ENCODE data around the gene CIART.

Gene CIART

DNA sequence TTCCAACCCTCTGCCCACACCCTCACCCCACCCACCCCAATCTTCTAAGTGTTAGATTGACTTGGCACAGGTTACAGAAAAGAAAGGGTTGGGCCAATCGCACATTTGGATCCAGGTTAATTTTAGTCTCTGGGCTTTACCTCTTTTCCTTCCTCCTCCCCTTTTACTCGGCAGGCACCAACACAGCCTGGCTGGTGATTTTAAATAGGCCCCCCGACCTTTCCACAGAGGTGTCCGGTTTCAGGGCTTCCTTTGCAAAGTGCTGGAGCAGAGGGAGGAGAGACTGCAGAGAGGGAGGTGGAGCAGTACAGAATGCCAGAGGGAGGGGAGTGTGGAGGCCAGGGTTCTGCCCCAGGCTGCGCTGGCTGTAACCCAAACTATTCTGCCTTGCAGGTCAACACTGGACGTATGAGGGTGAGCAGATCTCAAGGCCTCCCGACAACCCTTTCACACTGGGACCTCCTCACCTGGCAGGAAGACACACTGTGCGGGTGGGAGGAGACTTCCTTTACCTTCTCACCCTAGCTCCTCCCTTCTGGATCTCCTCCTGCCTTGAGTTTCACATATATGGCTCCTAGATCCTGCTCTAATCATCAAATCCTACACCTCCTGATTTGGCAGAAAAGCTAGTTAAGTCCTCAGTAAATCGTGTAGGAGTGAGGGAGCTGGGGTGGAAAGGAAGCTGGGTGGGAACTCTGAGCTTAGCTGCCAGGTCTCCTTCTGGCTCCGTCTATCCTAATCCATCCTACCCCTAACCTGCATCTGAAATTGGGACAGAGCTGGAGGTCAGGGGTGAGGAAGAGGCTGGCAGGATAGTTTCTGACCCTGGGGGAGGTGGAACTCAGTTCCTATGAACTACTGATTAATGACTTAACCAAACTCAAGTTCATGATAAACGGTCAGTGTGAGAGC lies 22.3 kb upstream of the CIART start:
- intact Hi-C loops (cut with DNase I; ENCODE audit: low total_unique reads) = no loop called here

DNA sequence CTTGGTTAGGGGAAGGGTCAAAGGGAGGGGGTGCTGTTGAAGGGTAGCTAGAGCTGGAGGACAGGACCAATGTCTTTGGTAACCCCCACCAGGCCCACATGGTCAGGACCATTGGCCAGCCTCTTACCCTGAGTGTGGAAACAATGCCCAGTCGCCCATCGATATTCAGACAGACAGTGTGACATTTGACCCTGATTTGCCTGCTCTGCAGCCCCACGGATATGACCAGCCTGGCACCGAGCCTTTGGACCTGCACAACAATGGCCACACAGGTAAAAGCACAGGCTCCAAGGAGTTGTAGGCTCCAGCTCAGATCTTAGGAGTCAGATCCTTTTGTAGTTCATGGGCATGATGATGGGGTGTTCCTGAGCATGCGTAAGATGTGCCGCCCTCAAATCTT lies 21.0 kb upstream of the CIART start:
- Histone ChIP-seq H3K27me3 (peaks cover 0 to 30% of the 10 kb centered on the region in 2 donors), H3K4me1 (peaks cover 0 to 7% (median 4%) of the 10 kb centered on the region in 4 donors), H3K9me3 (no peaks in the 10 kb centered on the region), H3K27ac (no peak overlapping the region), H3K36me3 (peaks cover 14 to 26% (median 23%) of the 10 kb centered on the region in 3 donors), H3K4me3 (no peak overlapping the region)
- intact Hi-C loops (cut with DNase I; ENCODE audit: low total_unique reads) = no loop called here
- no peak for TF ChIP-seq CTCF (IDR thresholded peaks at IDR 0.05)
- peak in 1 of 2 donors; percentile 12 for DNase-seq

More for the DNA sequence above, 22.3 kb upstream of the CIART start:
- H3K4me1 ChIP-seq = peaks cover 0 to 18% (median 13%) of the 10 kb centered on the region in 4 donors
- no peak for TF ChIP-seq CTCF (IDR thresholded peaks at IDR 0.05)
- no peaks in the 10 kb centered on the region for H3K9me3 ChIP-seq
- no peak for DNase-seq
- H3K27me3 ChIP-seq = peaks cover 0 to 30% of the 10 kb centered on the region in 2 donors
- no peak overlapping the region for H3K4me3 ChIP-seq
- H3K27ac ChIP-seq = no peak overlapping the region
- H3K36me3 ChIP-seq = peaks cover 0 to 12% (median 9%) of the 10 kb centered on the region in 3 donors

- H3K36me3 ChIP-seq = peaks cover 21 to 36% (median 26%) of the 10 kb centered on the region in 3 donors
- H3K27me3 ChIP-seq = peaks cover 0 to 29% of the 10 kb centered on the region in 2 donors
- H3K27ac ChIP-seq = no peak overlapping the region
- no peak for TF ChIP-seq CTCF (IDR thresholded peaks at IDR 0.05)
- intact Hi-C loops (cut with DNase I; ENCODE audit: low total_unique reads) = no loop called here
- peaks cover 0 to 11% (median 9%) of the 10 kb centered on the region in 4 donors for H3K4me1 ChIP-seq
- no peaks in the 10 kb centered on the region for H3K9me3 ChIP-seq
- H3K4me3 ChIP-seq = no peak overlapping the region
- peak in 1 of 2 donors; percentile 10 for DNase-seq
Observed at GRCh38 chr1:150262388-150263320, 19.7 kb upstream of the CIART start.

- Histone ChIP-seq H3K4me3 (no peak overlapping the region), H3K27ac (no peak overlapping the region), H3K9me3 (no peaks in the 10 kb centered on the region), H3K36me3 (peaks cover 21 to 36% (median 26%) of the 10 kb centered on the region in 3 donors), H3K4me1 (peaks cover 0 to 17% (median 13%) of the 10 kb centered on the region in 4 donors), H3K27me3 (peaks cover 0 to 24% of the 10 kb centered on the region in 2 donors)
- peak in 1 of 2 donors; percentile 50 for DNase-seq
- no peak for TF ChIP-seq CTCF (IDR thresholded peaks at IDR 0.05)
- intact Hi-C loops (cut with DNase I; ENCODE audit: low total_unique reads) = no loop called here
Observed at GRCh38 chr1:150263549-150263948, 18.8 kb upstream of the CIART start.

GRCh38 chr1:150267896-150268295 lies 14.5 kb upstream of the CIART start:
- no peak for TF ChIP-seq CTCF (IDR thresholded peaks at IDR 0.05)
- no peaks in the 10 kb centered on the region for H3K27me3 ChIP-seq
- H3K36me3 ChIP-seq = peaks cover 21 to 36% (median 26%) of the 10 kb centered on the region in 3 donors
- peaks cover 0 to 33% (median 25%) of the 10 kb centered on the region in 4 donors for H3K4me1 ChIP-seq
- peak overlapping the region; percentile 89 to 97 for H3K27ac ChIP-seq
- H3K4me3 ChIP-seq = peak overlapping the region; percentile 78 to 98
- H3K9me3 ChIP-seq = no peaks in the 10 kb centered on the region
- intact Hi-C loops (cut with DNase I; ENCODE audit: low total_unique reads) = no loop called here
- DNase-seq = peak in 1 of 2 donors; percentile 56

Measured in tibial artery (tissue), 4 donors.